Testis (tissue), 3 donors: ENCODE results near the gene ANKRD55. TPM values are rescaled to one million over a fixed set of nuclear protein-coding genes. Genes with fewer than 3 reads are reported as not detected.

Experiments
- DNase-seq: peaks from one replicate; pipeline ENCODE4 v3.0.0-alpha.2; 2019
- H3K27ac ChIP-seq, 2 donors: fragments of 200-600 bp; sonication (generic); one replicate each; pipeline ENCODE4 v1.5.1; 2019
- H3K27me3 ChIP-seq: fragments of 200-600 bp; sonication (generic); one replicate; pipeline ENCODE4 v1.5.1; 2019
- H3K36me3 ChIP-seq: fragments of 200-600 bp; sonication (generic); one replicate; pipeline ENCODE4 v1.5.1; 2017; ENCODE audit warnings: low read depth; ENCODE audit errors: missing control alignments
- H3K4me1 ChIP-seq: fragments of 200-600 bp; sonication (generic); one replicate; pipeline ENCODE4 v1.5.1; 2019
- H3K4me3 ChIP-seq, 2 donors: fragments of 200-600 bp; sonication (generic); one replicate each; pipeline ENCODE4 v1.5.1; 2017 to 2019
- H3K9me3 ChIP-seq: fragments of 200-600 bp; sonication (generic); one replicate; pipeline ENCODE4 v1.5.1; 2017
- POLR2A ChIP-seq: fragments of 450-650 bp; IDR thresholded peaks from one replicate; pipeline ENCODE4 v1.6.1; 2017; ENCODE audit warnings: antibody characterized with exemption, mild to moderate bottlenecking, moderate library complexity
- WGBS, 2 donors: methylation state at CpG; one replicate each; pipeline ENCODE4 v1.1.5; 2018; 5-methylcytosine and 5-hydroxymethylcytosine counted together
- intact Hi-C: fragments of 100-400 bp; cut with DNase I; formaldehyde crosslinking; loops from one replicate; pipeline ENCODE4 v1.15.1; 2023; ENCODE audit warnings: low total_unique reads
- polyA plus RNA-seq: library from polyadenylated mRNA; stranded (reverse); fragments of 350-450 nt; fragmentation: Illumina TruSeq; extraction: RNeasy Lipid Tissue Mini Kit (QIAGEN cat#74804); gene quantifications from one replicate; pipeline ENCODE4 v1.2.3, GENCODE V29; 2014; ENCODE audit warnings: low read depth, low replicate concordance; ENCODE audit not compliant: insufficient read depth
- total RNA-seq, 2 donors: library from RNA; depleted of rRNA; stranded (reverse); fragments of >200 nt; gene quantifications; one replicate each; pipeline ENCODE4 v1.2.3, GENCODE V29; 2016
- TF ChIP-seq, protein P1 (sequence below), 3 experiments: fragments of 450-650 bp in 2 of 3; fragments of 200-600 bp in 1 of 3; sonication (generic) in 1 of 3; IDR thresholded peaks; one replicate each; pipeline ENCODE4 v1.5.1; 2016 to 2019; ENCODE audit warnings: antibody characterized with exemption in 3 of 3, mild to moderate bottlenecking in 2 of 3, moderate library complexity in 1 of 3

The ANKRD55 gene
- total and polyA plus RNA-seq, 3 donors from 2014 or later, result 6.1 to 28.1 (median 6.2) TPM

DNA sequence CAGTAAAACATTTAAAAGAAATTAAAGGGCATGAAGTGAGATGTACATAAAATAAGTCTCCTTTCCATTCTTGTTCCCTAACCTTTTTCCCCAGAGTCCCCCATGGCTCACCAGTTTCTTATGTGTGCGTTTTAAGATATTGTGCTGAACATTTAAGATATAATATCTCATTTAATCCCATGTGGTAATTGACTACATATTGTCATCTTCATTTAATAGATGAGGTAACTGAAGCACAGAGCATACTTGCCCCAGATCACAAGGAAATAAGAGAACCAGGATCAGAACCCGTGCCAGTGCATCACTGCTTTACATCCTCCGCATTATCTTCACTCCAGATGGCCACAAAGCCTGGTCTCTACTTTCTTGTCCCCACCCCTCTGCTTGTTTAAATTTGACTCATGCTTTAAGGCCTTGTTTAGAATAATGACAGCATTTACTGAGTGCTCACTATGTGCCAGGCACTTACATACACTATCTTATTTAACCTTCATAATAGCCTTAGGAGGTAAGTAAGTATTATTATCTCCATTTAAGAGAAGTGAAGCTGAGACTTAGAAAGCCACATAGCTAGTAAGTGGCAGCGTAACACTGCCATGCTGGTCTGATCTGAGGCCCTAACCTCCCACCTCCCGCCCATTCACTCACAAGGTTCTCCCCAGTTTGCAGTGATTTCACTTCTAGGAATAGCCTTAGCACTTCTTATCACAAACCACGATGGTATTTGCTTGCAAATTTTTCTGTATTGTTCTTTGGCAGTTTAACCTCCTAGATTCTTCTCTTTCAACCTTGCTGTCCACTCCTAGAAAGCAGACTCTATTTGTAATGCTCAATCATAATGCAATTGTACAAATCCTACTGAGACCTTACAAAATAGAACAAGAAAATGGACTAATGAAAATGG lies 160.0 kb downstream of the ANKRD55 start:
- H3K27ac ChIP-seq, result no peak overlapping the region
- no peaks in the 10 kb centered on the region for H3K27me3 ChIP-seq
- H3K4me3 ChIP-seq, result no peak overlapping the region
- no peaks in the 10 kb centered on the region for H3K9me3 ChIP-seq
- H3K4me1 ChIP-seq, result peaks cover 7% of the 10 kb centered on the region
- H3K36me3 ChIP-seq, result no peaks in the 10 kb centered on the region
- DNase-seq, result no peak
- no peak for TF ChIP-seq POLR2A
- TF ChIP-seq, protein P1, sequence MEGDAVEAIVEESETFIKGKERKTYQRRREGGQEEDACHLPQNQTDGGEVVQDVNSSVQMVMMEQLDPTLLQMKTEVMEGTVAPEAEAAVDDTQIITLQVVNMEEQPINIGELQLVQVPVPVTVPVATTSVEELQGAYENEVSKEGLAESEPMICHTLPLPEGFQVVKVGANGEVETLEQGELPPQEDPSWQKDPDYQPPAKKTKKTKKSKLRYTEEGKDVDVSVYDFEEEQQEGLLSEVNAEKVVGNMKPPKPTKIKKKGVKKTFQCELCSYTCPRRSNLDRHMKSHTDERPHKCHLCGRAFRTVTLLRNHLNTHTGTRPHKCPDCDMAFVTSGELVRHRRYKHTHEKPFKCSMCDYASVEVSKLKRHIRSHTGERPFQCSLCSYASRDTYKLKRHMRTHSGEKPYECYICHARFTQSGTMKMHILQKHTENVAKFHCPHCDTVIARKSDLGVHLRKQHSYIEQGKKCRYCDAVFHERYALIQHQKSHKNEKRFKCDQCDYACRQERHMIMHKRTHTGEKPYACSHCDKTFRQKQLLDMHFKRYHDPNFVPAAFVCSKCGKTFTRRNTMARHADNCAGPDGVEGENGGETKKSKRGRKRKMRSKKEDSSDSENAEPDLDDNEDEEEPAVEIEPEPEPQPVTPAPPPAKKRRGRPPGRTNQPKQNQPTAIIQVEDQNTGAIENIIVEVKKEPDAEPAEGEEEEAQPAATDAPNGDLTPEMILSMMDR (IDR thresholded peaks at IDR 0.05), result no peak
- WGBS, 2 donors, result 81 to 84% methylated on average over 6 of the region's 6 CpGs
- intact Hi-C loops, result loop anchor here (10.0 kb wide), 1 partner anchor 112 kb away; no protein-coding TSS in a partner anchor

DNA sequence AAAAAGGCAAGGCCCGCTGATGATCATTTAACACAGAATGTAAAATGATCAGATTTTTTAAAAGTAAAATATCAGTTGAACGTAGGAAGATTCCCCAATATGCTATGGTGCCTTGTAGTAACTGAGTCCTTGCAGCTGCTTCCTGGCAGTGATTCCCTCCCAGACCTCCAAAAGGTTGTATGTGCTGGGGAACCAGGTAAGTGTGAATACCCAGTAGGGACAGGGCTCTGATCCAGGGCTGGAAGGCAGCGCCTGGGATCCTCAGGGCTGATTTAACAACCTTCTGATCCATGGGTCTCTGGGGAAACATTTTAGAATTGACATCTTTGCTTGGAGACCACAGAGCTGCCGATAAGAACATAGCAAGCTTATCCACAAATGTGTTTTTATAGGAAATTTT lies 161.7 kb downstream of the ANKRD55 start:
- intact Hi-C loops, result loop anchor here (10.0 kb wide), 1 partner anchor 113 kb away; no protein-coding TSS in a partner anchor
- TF ChIP-seq, protein P1 (IDR thresholded peaks at IDR 0.05), result no peak
- TF ChIP-seq POLR2A, result no peak
- Histone ChIP-seq H3K4me3 (no peak overlapping the region), H3K9me3 (no peaks in the 10 kb centered on the region), H3K27ac (peak overlapping the region in 1 of 2 donors; percentile 72), H3K27me3 (no peaks in the 10 kb centered on the region), H3K4me1 (peaks cover 7% of the 10 kb centered on the region), H3K36me3 (no peaks in the 10 kb centered on the region)
- DNase-seq, result no peak
- WGBS, 2 donors, result 51 to 52% methylated on average over 4 of the region's 4 CpGs

DNA sequence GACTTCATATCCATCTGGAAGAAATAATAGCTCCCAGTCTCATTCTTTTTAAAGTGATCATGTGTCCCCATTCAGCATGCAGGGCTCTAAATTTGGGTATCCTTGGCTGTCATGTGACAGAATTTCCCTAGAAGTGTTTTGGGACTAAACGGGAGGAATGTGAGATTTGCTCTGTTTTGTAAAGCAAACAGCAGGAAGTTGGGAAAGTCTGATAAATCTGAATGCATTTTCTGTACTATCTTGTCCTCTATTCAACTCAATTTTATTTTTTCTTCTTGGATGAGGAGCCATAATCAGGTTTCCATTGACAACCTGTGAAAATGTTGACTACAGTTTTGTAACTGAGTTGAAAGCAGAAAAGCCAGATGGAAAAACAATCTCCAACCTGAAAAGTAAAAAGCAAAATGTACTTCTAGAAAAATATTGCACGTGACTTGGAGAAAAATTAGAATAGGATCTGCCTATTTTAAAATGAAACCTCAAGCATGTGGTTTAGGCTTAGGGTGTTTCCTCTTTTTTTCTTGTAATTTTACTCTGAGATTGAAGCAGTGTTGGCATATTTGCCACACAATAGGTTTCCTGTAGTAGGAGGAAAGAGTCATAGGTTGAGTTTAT lies 162.2 kb downstream of the ANKRD55 start:
- Histone ChIP-seq H3K36me3 (no peaks in the 10 kb centered on the region), H3K9me3 (no peaks in the 10 kb centered on the region), H3K27me3 (no peaks in the 10 kb centered on the region), H3K4me1 (peaks cover 7% of the 10 kb centered on the region), H3K4me3 (no peak overlapping the region), H3K27ac (peak overlapping the region in 1 of 2 donors; percentile 72)
- 25 to 27% methylated on average over 2 of the region's 2 CpGs for WGBS, 2 donors
- no peak for TF ChIP-seq POLR2A
- TF ChIP-seq, protein P1 (IDR thresholded peaks at IDR 0.05), result no peak
- intact Hi-C loops, result loop anchor here (10.0 kb wide), 1 partner anchor 114 kb away; no protein-coding TSS in a partner anchor
- no peak for DNase-seq

DNA sequence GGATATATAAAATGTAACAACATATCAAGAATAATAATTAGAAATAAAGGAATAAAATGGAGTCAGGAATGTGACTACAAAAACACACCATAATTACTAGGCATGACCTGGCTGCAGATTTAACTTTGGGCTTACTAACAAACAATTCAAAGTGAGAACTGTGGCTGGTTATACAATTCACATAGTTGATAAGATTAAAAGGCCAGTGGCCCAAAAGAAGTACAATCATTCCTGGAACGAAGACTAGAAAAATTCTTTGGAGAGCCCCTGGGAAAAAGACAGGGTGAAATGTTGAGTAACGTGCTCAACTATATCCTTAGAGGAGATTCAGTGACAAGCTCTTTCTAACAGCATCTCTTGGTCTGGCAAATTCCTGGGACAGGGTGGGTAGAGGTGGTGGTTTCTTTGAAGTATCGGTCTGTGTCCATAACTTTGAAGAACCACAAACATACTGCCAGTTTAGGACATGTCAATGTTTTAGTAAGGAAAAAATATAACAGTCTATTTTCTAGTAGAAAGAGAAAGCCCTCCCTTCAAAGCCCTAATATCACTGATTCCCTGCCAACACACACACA lies 163.4 kb downstream of the ANKRD55 start:
- Histone ChIP-seq H3K4me1 (peaks cover 7% of the 10 kb centered on the region), H3K27me3 (no peaks in the 10 kb centered on the region), H3K9me3 (no peaks in the 10 kb centered on the region), H3K27ac (no peak overlapping the region), H3K4me3 (no peak overlapping the region), H3K36me3 (no peaks in the 10 kb centered on the region)
- TF ChIP-seq, protein P1 (IDR thresholded peaks at IDR 0.05), result no peak
- TF ChIP-seq POLR2A, result no peak
- intact Hi-C loops, result loop anchor here (10.0 kb wide), 1 partner anchor 115 kb away; no protein-coding TSS in a partner anchor
- 47 to 72% methylated on average over 3 of the region's 3 CpGs for WGBS, 2 donors
- no peak for DNase-seq
